Adrenal gland (tissue), 12 donors: ENCODE measurements around the gene RHEBL1. TPM values are rescaled to one million over a fixed set of nuclear protein-coding genes. Genes with fewer than 3 reads are reported as not detected.

Experiments
- DNase-seq, 7 donors: peaks; one replicate each; pipeline ENCODE4 v3.0.0-alpha.2; 2019 to 2020
- H3K27ac ChIP-seq, 5 donors: fragments of 200-600 bp; sonication (generic) in 4 of 5; 1 replicate in 3 of 5; 2 replicates in 2 of 5; pipeline versions ENCODE4 v1.5.1 to v1.8.0; 2016 to 2020; ENCODE audit warnings: mild to moderate bottlenecking in 1 of 5
- H3K27me3 ChIP-seq: fragments of 200-600 bp; 2 replicates; pipeline ENCODE4 v1.8.0; 2021
- H3K36me3 ChIP-seq, 2 donors: fragments of 200-600 bp; replicated peaks in 1 of 2; 1 replicate in 1 of 2; 2 replicates in 1 of 2; pipeline versions ENCODE4 v1.5.1 to v1.8.0; 2018 to 2022
- H3K4me1 ChIP-seq, 2 donors: fragments of 200-600 bp; replicated peaks in 1 of 2; 1 replicate in 1 of 2; 2 replicates in 1 of 2; pipeline versions ENCODE4 v1.5.1 to v1.8.0; 2018 to 2021
- H3K4me3 ChIP-seq, 4 donors: fragments of 200-600 bp; sonication (generic) in 3 of 4; one replicate each; pipeline ENCODE4 v1.5.1; 2016 to 2018
- H3K9me3 ChIP-seq, 3 donors: fragments of 200-600 bp; sonication (generic) in 1 of 3; replicated peaks in 1 of 3; 1 replicate in 2 of 3; 2 replicates in 1 of 3; pipeline versions ENCODE4 v1.5.1 to v1.8.0; 2016 to 2021
- POLR2A ChIP-seq, 2 donors: fragments of 450-650 bp; IDR thresholded peaks; one replicate each; pipeline ENCODE4 v1.6.1; 2017; ENCODE audit warnings: antibody characterized with exemption in 2 of 2, mild to moderate bottlenecking in 2 of 2, moderate library complexity in 1 of 2
- WGBS, 4 donors: extraction: QIAGEN DNeasy Blood & Tissue Kit in 2 of 4; methylation state at CpG; one replicate each; pipeline versions ENCODE4 v1.1.5 to v1.1.7; 2013 to 2017; 5-methylcytosine and 5-hydroxymethylcytosine counted together
- intact Hi-C, 2 donors: fragments of 100-400 bp; cut with DNase I; formaldehyde crosslinking; loops; one replicate each; pipeline versions ENCODE4 v1.14.1 to v1.15.0; 2022 to 2023
- polyA plus RNA-seq, 3 donors: library from polyadenylated mRNA; stranded (reverse); fragments of 200-250 nt in 2 of 3; fragments of 350-450 nt in 1 of 3; fragmentation: Illumina TruSeq in 1 of 3; extraction: RNeasy Lipid Tissue Mini Kit (QIAGEN cat#74804) in 1 of 3; gene quantifications; one replicate each; pipeline ENCODE4 v1.2.3, GENCODE V29; 2013 to 2014
- total RNA-seq, 9 donors: library from RNA; depleted of rRNA in 4 of 9; stranded (reverse); fragments of >200 nt in 4 of 9; fragments of 120-200 nt in 1 of 9; fragmentation: NEBNext Ultra II Directional in 1 of 9; extraction: Animal tissue kit (Norgen Biotek cat#: 25700) in 1 of 9; gene quantifications; one replicate each; pipeline versions ENCODE4 v1.1.0 to v1.2.4, GENCODE V29; 2013 to 2023
- TF ChIP-seq, protein P1 (sequence below), 6 experiments: fragments of 450-650 bp in 4 of 6; fragments of 200-600 bp in 2 of 6; sonication (generic) in 1 of 6; IDR thresholded peaks; 1 replicate in 5 of 6; 2 replicates in 1 of 6; pipeline versions ENCODE4 v1.5.1 to v1.8.0; 2016 to 2021; ENCODE audit warnings: antibody characterized with exemption in 6 of 6, mild to moderate bottlenecking in 2 of 6, moderate library complexity in 1 of 6
- donor health status: healthy with polysubstance abuse.
- donor health status: Bipolar disorder and iron deficiency.
- donor health status: DM: yes; HTN: yes; CAD: no.
- donor health status: DM: no; HTN: no; CAD: no.
- donor health status: DM: no; HTN: no; CAD: no.
- donor health status: DM: yes; HTN: yes; CAD: no.

RHEBL1 gene
- total and polyA plus RNA-seq, 12 donors = 0.26 to 1.8 (median 0.34) TPM; not detected in 4

DNA sequence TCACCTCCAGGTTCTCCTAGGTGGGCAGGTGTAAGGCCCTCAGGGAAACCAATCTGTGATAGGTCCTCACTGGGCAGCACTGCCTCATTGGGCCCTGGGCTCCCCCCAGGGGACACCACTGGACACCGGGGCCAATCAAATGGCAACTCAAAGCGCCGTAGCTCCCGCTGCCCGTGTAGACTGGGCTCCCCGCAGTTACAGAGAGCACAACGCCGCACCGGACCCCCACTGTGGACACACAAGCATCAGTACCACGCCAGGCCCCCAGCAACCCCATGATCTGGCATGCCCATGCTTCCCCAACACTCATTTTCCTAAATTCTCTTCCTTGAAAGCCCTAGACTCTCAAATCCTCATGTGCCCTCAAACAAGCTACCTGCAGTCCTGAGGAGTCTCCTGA is 15.3 kb downstream of the RHEBL1 start:
- H3K9me3 ChIP-seq = no peaks in the 10 kb centered on the region
- H3K27ac ChIP-seq = no peak overlapping the region
- intact Hi-C loops = no loop called here
- no peak overlapping the region for H3K4me3 ChIP-seq
- WGBS, 4 donors = 86 to 92% (median 91%) methylated on average over 9 to 10 of the region's 10 CpGs
- DNase-seq = peak in 1 of 7 donors; percentile 12
- H3K27me3 ChIP-seq = no peaks in the 10 kb centered on the region
- peaks cover 0 to 57% of the 10 kb centered on the region in 2 donors for H3K36me3 ChIP-seq
- no peak for TF ChIP-seq POLR2A (IDR thresholded peaks at IDR 0.05)
- TF ChIP-seq, protein P1, sequence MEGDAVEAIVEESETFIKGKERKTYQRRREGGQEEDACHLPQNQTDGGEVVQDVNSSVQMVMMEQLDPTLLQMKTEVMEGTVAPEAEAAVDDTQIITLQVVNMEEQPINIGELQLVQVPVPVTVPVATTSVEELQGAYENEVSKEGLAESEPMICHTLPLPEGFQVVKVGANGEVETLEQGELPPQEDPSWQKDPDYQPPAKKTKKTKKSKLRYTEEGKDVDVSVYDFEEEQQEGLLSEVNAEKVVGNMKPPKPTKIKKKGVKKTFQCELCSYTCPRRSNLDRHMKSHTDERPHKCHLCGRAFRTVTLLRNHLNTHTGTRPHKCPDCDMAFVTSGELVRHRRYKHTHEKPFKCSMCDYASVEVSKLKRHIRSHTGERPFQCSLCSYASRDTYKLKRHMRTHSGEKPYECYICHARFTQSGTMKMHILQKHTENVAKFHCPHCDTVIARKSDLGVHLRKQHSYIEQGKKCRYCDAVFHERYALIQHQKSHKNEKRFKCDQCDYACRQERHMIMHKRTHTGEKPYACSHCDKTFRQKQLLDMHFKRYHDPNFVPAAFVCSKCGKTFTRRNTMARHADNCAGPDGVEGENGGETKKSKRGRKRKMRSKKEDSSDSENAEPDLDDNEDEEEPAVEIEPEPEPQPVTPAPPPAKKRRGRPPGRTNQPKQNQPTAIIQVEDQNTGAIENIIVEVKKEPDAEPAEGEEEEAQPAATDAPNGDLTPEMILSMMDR (IDR thresholded peaks at IDR 0.05) = no peak
- peaks cover 37 to 39% of the 10 kb centered on the region in 2 donors for H3K4me1 ChIP-seq

DNA sequence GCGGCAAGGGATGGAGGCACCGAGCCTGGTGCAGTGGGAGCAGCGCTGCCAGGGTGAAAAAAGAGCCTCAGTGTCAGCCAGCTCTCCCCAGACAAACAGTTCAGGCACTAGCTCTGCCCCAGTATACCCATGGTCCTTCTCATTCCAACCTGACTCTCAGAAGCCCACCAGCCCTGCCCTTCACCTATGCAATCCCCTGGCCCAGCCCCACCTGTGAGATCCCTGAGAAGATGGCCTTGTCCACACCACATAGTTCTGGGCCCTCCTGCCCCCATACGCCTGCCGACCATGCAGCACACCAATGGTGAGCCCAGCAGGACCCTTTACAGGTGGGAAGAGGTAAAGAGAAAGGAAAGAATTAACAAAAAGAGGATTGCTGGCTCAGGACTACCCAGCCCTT is 15.7 kb downstream of the RHEBL1 start:
- WGBS, 4 donors = 69 to 90% (median 87%) methylated on average over 3 to 5 of the region's 5 CpGs
- no peak for TF ChIP-seq POLR2A (IDR thresholded peaks at IDR 0.05)
- TF ChIP-seq, protein P1 (IDR thresholded peaks at IDR 0.05) = no peak
- Histone ChIP-seq H3K27ac (no peak overlapping the region), H3K4me3 (no peak overlapping the region), H3K9me3 (no peaks in the 10 kb centered on the region), H3K4me1 (peaks cover 37 to 39% of the 10 kb centered on the region in 2 donors), H3K27me3 (no peaks in the 10 kb centered on the region), H3K36me3 (peaks cover 0 to 61% of the 10 kb centered on the region in 2 donors)
- DNase-seq = peak in 1 of 7 donors; percentile 11
- intact Hi-C loops = no loop called here

DNA sequence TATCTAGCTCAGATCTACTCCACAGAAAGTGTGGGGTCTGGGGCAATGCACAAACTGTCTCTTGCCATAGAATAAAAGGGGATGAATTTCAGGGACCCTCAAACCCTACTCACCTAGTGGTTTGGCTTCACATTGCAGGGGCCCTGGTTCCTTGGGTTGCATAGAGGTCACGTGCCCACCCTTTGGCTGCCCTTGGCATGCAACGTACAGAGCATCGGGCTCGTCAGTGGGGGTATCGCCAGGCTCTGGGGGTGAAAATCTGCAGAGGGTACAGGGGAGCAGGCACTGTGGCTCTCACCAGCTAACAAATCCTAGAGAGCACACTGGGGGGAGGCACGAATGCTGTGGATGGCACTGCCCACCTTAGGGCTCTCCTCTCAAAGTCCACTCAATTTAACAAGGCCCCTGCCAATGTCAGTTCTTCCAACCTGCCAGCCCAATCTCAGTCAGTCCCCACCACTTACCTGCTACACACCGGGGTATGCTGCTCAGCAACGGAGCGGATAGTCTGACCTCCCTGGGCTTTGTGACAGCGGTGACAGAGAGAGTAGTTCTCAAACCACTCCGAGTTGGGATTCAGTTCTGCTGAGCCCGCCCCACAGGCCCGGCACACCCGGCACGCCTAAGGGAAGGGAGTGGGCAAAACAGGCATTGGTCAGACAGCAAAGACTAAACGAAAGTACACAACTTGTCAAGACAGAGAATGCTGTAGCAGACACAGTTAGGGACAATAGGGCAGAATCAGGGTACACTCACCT is 17.1 kb downstream of the RHEBL1 start:
- Histone ChIP-seq H3K27me3 (no peaks in the 10 kb centered on the region), H3K27ac (no peak overlapping the region), H3K4me1 (peaks cover 25 to 27% of the 10 kb centered on the region in 2 donors), H3K9me3 (no peaks in the 10 kb centered on the region), H3K4me3 (no peak overlapping the region), H3K36me3 (peaks cover 0 to 76% of the 10 kb centered on the region in 2 donors)
- intact Hi-C loops = no loop called here
- 85 to 89% (median 87%) methylated on average over 10 to 16 of the region's 16 CpGs for WGBS, 4 donors
- no peak for TF ChIP-seq POLR2A (IDR thresholded peaks at IDR 0.05)
- TF ChIP-seq, protein P1 (IDR thresholded peaks at IDR 0.05) = no peak
- DNase-seq = peak in 1 of 7 donors; percentile 31

DNA sequence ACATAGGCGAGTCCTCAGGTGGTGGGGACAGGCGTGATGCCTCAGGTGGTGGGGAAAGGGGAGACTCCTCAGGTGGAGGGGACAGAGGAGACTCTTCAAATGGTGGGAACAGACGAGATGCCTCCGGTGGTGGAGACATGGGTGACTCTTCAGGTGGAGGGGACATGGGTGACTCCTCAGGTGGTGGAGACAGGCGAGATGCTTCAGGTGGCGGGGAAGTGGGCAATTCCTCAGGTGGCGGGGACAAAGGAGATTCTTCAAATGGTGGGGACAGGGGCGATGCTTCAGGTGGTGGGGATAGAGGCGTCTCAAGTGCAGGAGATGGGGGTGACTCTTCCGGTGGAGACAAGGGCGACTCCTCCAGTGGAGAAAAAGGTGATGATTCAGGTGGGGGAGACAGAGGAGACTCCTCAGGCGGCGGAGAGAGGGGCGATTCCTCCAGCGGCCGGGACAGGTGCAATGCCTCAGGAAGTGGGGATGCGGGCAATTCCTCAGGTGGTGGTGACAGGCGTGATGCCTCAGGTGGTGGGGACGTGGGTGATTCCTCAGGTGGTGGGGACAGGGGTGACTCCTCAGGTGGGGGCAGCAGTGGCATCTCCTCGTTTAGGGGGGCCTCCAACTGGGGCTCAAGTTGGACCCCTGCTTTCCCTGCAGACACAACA is 17.9 kb downstream of the RHEBL1 start:
- TF ChIP-seq, protein P1 (IDR thresholded peaks at IDR 0.05) = no peak
- TF ChIP-seq POLR2A (IDR thresholded peaks at IDR 0.05) = no peak
- DNase-seq = peak in 1 of 7 donors; percentile 14
- Histone ChIP-seq H3K4me3 (no peak overlapping the region), H3K36me3 (peaks cover 0 to 83% of the 10 kb centered on the region in 2 donors), H3K9me3 (no peaks in the 10 kb centered on the region), H3K27me3 (no peaks in the 10 kb centered on the region), H3K27ac (no peak overlapping the region), H3K4me1 (peaks cover 17 to 20% of the 10 kb centered on the region in 2 donors)
- 87 to 90% (median 88%) methylated on average over 20 of the region's 20 CpGs for WGBS, 4 donors
- intact Hi-C loops = no loop called here
